C4-2B (cell line): ENCODE data around the gene AUTS2.

Experiments
- CTCF ChIP-seq: fragments of 450-650 bp; conservative IDR thresholded peaks from 2 replicates; pipeline ENCODE4 v1.5.1; 2017; ENCODE audit warnings: mild to moderate bottlenecking
- ZFX ChIP-seq: fragments of 450-650 bp; IDR thresholded peaks from 2 replicates; pipeline ENCODE4 v1.6.1; 2017

GRCh38 chr7:70556761-70557160 is 958.5 kb downstream of the AUTS2 start:
- TF ChIP-seq CTCF (no peak), ZFX (no peak)
